ENCODE measurements around the gene LCLAT1.

GRCh38 chr2:30639836-30640235, 192.8 kb downstream of the LCLAT1 start:
- TF ChIP-seq, protein P1, sequence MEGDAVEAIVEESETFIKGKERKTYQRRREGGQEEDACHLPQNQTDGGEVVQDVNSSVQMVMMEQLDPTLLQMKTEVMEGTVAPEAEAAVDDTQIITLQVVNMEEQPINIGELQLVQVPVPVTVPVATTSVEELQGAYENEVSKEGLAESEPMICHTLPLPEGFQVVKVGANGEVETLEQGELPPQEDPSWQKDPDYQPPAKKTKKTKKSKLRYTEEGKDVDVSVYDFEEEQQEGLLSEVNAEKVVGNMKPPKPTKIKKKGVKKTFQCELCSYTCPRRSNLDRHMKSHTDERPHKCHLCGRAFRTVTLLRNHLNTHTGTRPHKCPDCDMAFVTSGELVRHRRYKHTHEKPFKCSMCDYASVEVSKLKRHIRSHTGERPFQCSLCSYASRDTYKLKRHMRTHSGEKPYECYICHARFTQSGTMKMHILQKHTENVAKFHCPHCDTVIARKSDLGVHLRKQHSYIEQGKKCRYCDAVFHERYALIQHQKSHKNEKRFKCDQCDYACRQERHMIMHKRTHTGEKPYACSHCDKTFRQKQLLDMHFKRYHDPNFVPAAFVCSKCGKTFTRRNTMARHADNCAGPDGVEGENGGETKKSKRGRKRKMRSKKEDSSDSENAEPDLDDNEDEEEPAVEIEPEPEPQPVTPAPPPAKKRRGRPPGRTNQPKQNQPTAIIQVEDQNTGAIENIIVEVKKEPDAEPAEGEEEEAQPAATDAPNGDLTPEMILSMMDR (conservative IDR thresholded peaks at IDR 0.05): no peak
- no peak for TF ChIP-seq ZFX (IDR thresholded peaks at IDR 0.05)
